HepG2 (cell line): ENCODE measurements around the gene GPR39. TPM values are rescaled to one million over a fixed set of nuclear protein-coding genes. Genes with fewer than 3 reads are reported as not detected.

Experiments
- ARHGAP35 ChIP-seq: sonication (generic); formaldehyde crosslinking; IDR thresholded peaks from 2 replicates; pipeline ENCODE4 v1.9.0; 2022; ENCODE audit warnings: mild to moderate bottlenecking, inconsistent platforms, moderate library complexity, missing genetic modification reagents, borderline replicate concordance
- ASH2L ChIP-seq: fragments of 300-600, 200-600 bp; sonication (generic); IDR thresholded peaks from 2 replicates; pipeline ENCODE4 v1.7.0; 2017; ENCODE audit warnings: low read depth, mild to moderate bottlenecking, moderate library complexity, mixed read lengths, low read length; ENCODE audit not compliant: insufficient read length
- ELF3 ChIP-seq: IDR thresholded peaks from 2 replicates; pipeline ENCODE4 v1.6.1; 2016; ENCODE audit warnings: missing genetic modification reagents, missing compliant biosample characterization
- HMGXB4 ChIP-seq, 2 experiments: sonication (generic) in 1 of 2; formaldehyde crosslinking in 1 of 2; IDR thresholded peaks; 2 replicates each; pipeline versions ENCODE4 v1.4.0 to v1.6.1; 2018 to 2020; ENCODE audit warnings: missing genetic modification reagents in 2 of 2, borderline replicate concordance in 1 of 2, low read depth in 1 of 2, mild to moderate bottlenecking in 1 of 2, missing biosample characterization in 1 of 2
- HNF4G ChIP-seq, 2 experiments: sonication (generic) in 1 of 2; formaldehyde crosslinking in 1 of 2; IDR thresholded peaks; 2 replicates each; pipeline versions ENCODE4 v1.4.0 to v1.6.1; 2011 to 2020; ENCODE audit warnings: borderline replicate concordance in 2 of 2, low read depth in 2 of 2, mild to moderate bottlenecking in 2 of 2, low read length in 1 of 2, missing genetic modification reagents in 1 of 2, moderate library complexity in 1 of 2
- SSRP1 ChIP-seq: IDR thresholded peaks from 2 replicates; pipeline ENCODE4 v1.6.1; 2016; ENCODE audit warnings: control low read depth
- THRA ChIP-seq: sonication (generic); formaldehyde crosslinking; IDR thresholded peaks from 2 replicates; pipeline ENCODE4 v1.4.0; 2020; ENCODE audit warnings: missing genetic modification reagents, borderline replicate concordance
- ZFP37 ChIP-seq: sonication (generic); formaldehyde crosslinking; IDR thresholded peaks from 2 replicates; pipeline ENCODE4 v1.4.0; 2020; ENCODE audit warnings: missing genetic modification reagents, borderline replicate concordance
- ZHX1 ChIP-seq: sonication (generic); formaldehyde crosslinking; IDR thresholded peaks from 2 replicates; pipeline ENCODE4 v1.8.1; 2022; ENCODE audit warnings: low read depth, mild to moderate bottlenecking, missing genetic modification reagents
- ZNF282 ChIP-seq: fragments of 450-650 bp; IDR thresholded peaks from 2 replicates; pipeline ENCODE4 v1.6.1; 2018; ENCODE audit not compliant: partially characterized antibody
- ZNF441 ChIP-seq: sonication (generic); formaldehyde crosslinking; IDR thresholded peaks from 2 replicates; pipeline ENCODE4 v1.7.0; 2021; ENCODE audit warnings: missing genetic modification reagents, borderline replicate concordance
- ZNF513 ChIP-seq: sonication (generic); formaldehyde crosslinking; conservative IDR thresholded peaks from 2 replicates; pipeline ENCODE4 v1.5.0; 2020; ENCODE audit warnings: missing genetic modification reagents
- ZNF530 ChIP-seq: sonication (generic); formaldehyde crosslinking; IDR thresholded peaks from 2 replicates; pipeline ENCODE4 v1.5.0; 2020; ENCODE audit warnings: low read depth, mild to moderate bottlenecking, missing genetic modification reagents
- ZNF546 ChIP-seq: sonication (generic); formaldehyde crosslinking; conservative IDR thresholded peaks from 2 replicates; pipeline ENCODE4 v1.8.1; 2023; ENCODE audit warnings: mild to moderate bottlenecking, missing genetic modification reagents
- ZNF552 ChIP-seq: sonication (generic); formaldehyde crosslinking; IDR thresholded peaks from 2 replicates; pipeline ENCODE4 v1.9.0; 2022; ENCODE audit warnings: missing genetic modification reagents, mild to moderate bottlenecking, borderline replicate concordance
- ZNF576 ChIP-seq: sonication (generic); formaldehyde crosslinking; IDR thresholded peaks from 2 replicates; pipeline ENCODE4 v1.4.0; 2020; ENCODE audit warnings: mild to moderate bottlenecking, missing genetic modification reagents
- ZNF740 ChIP-seq: sonication (generic); formaldehyde crosslinking; IDR thresholded peaks from 2 replicates; pipeline ENCODE4 v1.4.0; 2020; ENCODE audit warnings: missing genetic modification reagents
- ZNF839 ChIP-seq: sonication (generic); formaldehyde crosslinking; IDR thresholded peaks from 2 replicates; pipeline ENCODE4 v1.4.0; 2020; ENCODE audit warnings: missing genetic modification reagents, mild to moderate bottlenecking, borderline replicate concordance
- ZNF850 ChIP-seq: sonication (generic); formaldehyde crosslinking; conservative IDR thresholded peaks from 2 replicates; pipeline ENCODE4 v1.9.0; 2021; ENCODE audit warnings: mild to moderate bottlenecking, missing genetic modification reagents
- polyA plus RNA-seq, 8 experiments: library from polyadenylated mRNA; depleted of rRNA in 3 of 8; stranded (reverse) in 7 of 8; unstranded in 1 of 8; fragments of >200 nt; fragmentation: Illumina TruSeq in 4 of 8; extraction: Trizol in 4 of 8; gene quantifications; 2 replicates each; pipeline versions ENCODE4 v1.2.1 to v1.2.3, GENCODE V29; 2011 to 2016; ENCODE audit warnings: low read depth in 4 of 8, missing spikeins in 1 of 8, mixed read lengths in 1 of 8; ENCODE audit not compliant: insufficient read depth in 1 of 8
- total RNA-seq, 5 experiments: library from RNA; depleted of rRNA; stranded (reverse); fragments of >200 nt; fragmentation: Illumina TruSeq; extraction: Trizol; gene quantifications; 2 replicates each; pipeline ENCODE4 v1.2.3, GENCODE V29; 2016; ENCODE audit warnings: low read depth in 1 of 5

The GPR39 gene
- total and polyA plus RNA-seq, 2 of the 13 experiments (the other 11 are each of a cell fraction or from before 2014, with no cell fraction given): 0.16 to 0.62 TPM

- TF ChIP-seq ZHX1 (CRISPR knock-in tag) (no peak), ZNF513 (CRISPR knock-in tag) (no peak), ZNF441 (CRISPR knock-in tag) (peak; percentile 91; the same call in 1 of the 2 replicates), SSRP1 (CRISPR knock-in tag) (no peak), ZNF850 (no peak), ZNF740 (CRISPR knock-in tag) (no peak), ELF3 (CRISPR knock-in tag) (peak; percentile 32; the same call in 1 of the 2 replicates), ZNF839 (CRISPR knock-in tag) (no peak), ZNF546 (CRISPR knock-in tag) (0 out of 2 replicates have a peak, but pooled peaks have one; percentile 46), ZNF576 (CRISPR knock-in tag) (no peak), ARHGAP35 (no peak), ZNF530 (no peak), ZFP37 (CRISPR knock-in tag) (no peak), ASH2L (no peak), HNF4G (IDR thresholded peaks at IDR 0.05; ENCODE audit: borderline replicate concordance, low read depth, low read length) (no peak), HNF4G (CRISPR knock-in tag; IDR thresholded peaks at IDR 0.05; ENCODE audit: borderline replicate concordance, low read depth) (peak; percentile 30; the same call in 1 of the 2 replicates), ZNF552 (no peak; the same call in 1 of the 2 replicates), HMGXB4 (CRISPR knock-in tag; IDR thresholded peaks at IDR 0.05; ENCODE audit: borderline replicate concordance in 1 of 2, low read depth in 1 of 2) (peak; percentile 16 to 50; a peak in 2 of 4 replicates), ZNF282 (no peak), THRA (CRISPR knock-in tag) (no peak)
Observed at GRCh38 chr2:132415915-132416722, 486 bp upstream of the GPR39 start (continued).
